ENCODE data around the gene ZNF710. TPM values are rescaled to one million over a fixed set of nuclear protein-coding genes. Genes with fewer than 3 reads are reported as not detected.

Gene ZNF710
- total RNA-seq, 3 donors from 2014 or later, result 30.9 to 42.7 (median 40.2) TPM

GRCh38 chr15:90015294-90015693 lies 14.2 kb downstream of the ZNF710 start:
- no peak for ATAC-seq
- intact Hi-C loops (cut with DNase I, micrococcal nuclease), result no loop called here
- no peak for DNase-seq
- Histone ChIP-seq H3K4me1 (ENCODE audit: low read depth) (peaks cover 27% of the 10 kb centered on the region), H3K36me3 (ENCODE audit: low read depth) (no peaks in the 10 kb centered on the region), H3K9me3 (peaks cover 11% of the 10 kb centered on the region), H3K4me3 (no peak overlapping the region)
- TF ChIP-seq, protein P1, sequence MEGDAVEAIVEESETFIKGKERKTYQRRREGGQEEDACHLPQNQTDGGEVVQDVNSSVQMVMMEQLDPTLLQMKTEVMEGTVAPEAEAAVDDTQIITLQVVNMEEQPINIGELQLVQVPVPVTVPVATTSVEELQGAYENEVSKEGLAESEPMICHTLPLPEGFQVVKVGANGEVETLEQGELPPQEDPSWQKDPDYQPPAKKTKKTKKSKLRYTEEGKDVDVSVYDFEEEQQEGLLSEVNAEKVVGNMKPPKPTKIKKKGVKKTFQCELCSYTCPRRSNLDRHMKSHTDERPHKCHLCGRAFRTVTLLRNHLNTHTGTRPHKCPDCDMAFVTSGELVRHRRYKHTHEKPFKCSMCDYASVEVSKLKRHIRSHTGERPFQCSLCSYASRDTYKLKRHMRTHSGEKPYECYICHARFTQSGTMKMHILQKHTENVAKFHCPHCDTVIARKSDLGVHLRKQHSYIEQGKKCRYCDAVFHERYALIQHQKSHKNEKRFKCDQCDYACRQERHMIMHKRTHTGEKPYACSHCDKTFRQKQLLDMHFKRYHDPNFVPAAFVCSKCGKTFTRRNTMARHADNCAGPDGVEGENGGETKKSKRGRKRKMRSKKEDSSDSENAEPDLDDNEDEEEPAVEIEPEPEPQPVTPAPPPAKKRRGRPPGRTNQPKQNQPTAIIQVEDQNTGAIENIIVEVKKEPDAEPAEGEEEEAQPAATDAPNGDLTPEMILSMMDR (IDR thresholded peaks at IDR 0.05), result no peak

- ATAC-seq, result peak; percentile 91
- intact Hi-C loops (cut with DNase I, micrococcal nuclease), result no loop called here
- no peak overlapping the region for H3K4me3 ChIP-seq
- peak; percentile 67 to 79 (median 72) for DNase-seq
- TF ChIP-seq, protein P1 (IDR thresholded peaks at IDR 0.05), result no peak
- no peaks in the 10 kb centered on the region for H3K36me3 ChIP-seq (ENCODE audit: low read depth)
- peaks cover 29% of the 10 kb centered on the region for H3K4me1 ChIP-seq (ENCODE audit: low read depth)
- H3K9me3 ChIP-seq, result peaks cover 11% of the 10 kb centered on the region
Observed at GRCh38 chr15:90015749-90016148, 14.6 kb downstream of the ZNF710 start.

DNA sequence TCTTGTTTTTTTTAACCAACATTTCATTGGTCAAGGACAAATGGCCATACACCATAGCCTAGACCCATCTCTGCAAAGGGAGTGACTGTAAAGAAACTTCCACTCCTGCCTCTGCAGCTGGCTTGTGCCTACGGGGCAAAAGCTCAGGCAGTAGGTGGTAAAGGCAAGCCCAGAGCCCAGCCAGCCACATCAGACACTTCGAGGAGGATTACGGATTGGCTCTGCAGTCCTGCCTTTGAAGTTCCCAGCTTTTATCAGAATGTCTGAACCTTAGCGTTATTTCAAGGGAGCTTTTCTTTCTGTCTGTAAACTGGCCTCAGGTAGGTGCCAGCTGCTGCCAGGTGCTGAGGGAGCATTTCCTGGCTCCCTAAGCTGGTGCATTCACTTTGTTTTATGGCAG lies 15.6 kb downstream of the ZNF710 start:
- DNase-seq, result peak in 1 of 3 donors; percentile 34
- peak; percentile 43 for ATAC-seq
- intact Hi-C loops (cut with DNase I, micrococcal nuclease), result no loop called here
- Histone ChIP-seq H3K9me3 (peaks cover 3% of the 10 kb centered on the region), H3K4me3 (no peak overlapping the region), H3K4me1 (ENCODE audit: low read depth) (peaks cover 31% of the 10 kb centered on the region), H3K36me3 (ENCODE audit: low read depth) (no peaks in the 10 kb centered on the region)
- TF ChIP-seq, protein P1 (IDR thresholded peaks at IDR 0.05), result no peak

GRCh38 chr15:90018216-90018831 lies 17.2 kb downstream of the ZNF710 start:
- Histone ChIP-seq H3K4me3 (no peak overlapping the region), H3K36me3 (ENCODE audit: low read depth) (no peaks in the 10 kb centered on the region), H3K9me3 (no peaks in the 10 kb centered on the region), H3K4me1 (ENCODE audit: low read depth) (peaks cover 26% of the 10 kb centered on the region)
- TF ChIP-seq, protein P1 (IDR thresholded peaks at IDR 0.05), result no peak
- no peak for ATAC-seq
- DNase-seq, result peak in 1 of 3 donors; percentile 58
- intact Hi-C loops (cut with DNase I, micrococcal nuclease), result no loop called here

DNA sequence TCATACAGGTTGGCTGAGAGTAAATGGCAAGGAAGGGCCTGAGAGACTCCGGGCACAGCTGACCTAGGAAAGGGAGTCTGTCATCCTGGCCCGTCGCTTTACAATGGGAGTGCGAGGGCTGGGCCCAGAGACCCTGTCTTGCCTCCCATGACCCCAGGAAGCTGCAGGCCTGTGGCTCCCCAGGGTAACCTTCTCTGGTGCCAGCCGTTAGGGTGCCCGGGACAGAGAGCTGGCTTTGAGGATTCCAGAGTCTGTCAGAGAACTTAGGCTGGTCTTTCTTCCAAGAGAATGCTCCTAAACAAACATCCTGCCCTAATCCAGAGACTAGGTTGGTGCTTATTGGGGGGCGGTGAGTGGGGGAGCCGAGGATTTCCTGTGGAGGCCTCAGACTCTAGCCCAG lies 18.5 kb downstream of the ZNF710 start:
- peak in 1 of 3 donors; percentile 29 for DNase-seq
- Histone ChIP-seq H3K4me1 (ENCODE audit: low read depth) (peaks cover 26% of the 10 kb centered on the region), H3K9me3 (no peaks in the 10 kb centered on the region), H3K36me3 (ENCODE audit: low read depth) (no peaks in the 10 kb centered on the region), H3K4me3 (no peak overlapping the region)
- intact Hi-C loops (cut with DNase I, micrococcal nuclease), result no loop called here
- TF ChIP-seq, protein P1 (IDR thresholded peaks at IDR 0.05), result no peak
- no peak for ATAC-seq
